HepG2 (cell line): ENCODE data around the gene MARS1. TPM values are rescaled to one million over a fixed set of nuclear protein-coding genes. Genes with fewer than 3 reads are reported as not detected.

Experiments
- ATAC-seq: fragments of 200-7000 bp; cut with Tn5 transposase; 3 replicates; pipeline ENCODE4 v1.9.1; 2020; ENCODE audit warnings: mild to moderate bottlenecking, moderate library complexity
- BruUV-seq: library from RNA; stranded (reverse); fragments of 400-500 nt; replicated peaks from 2 replicates; lab custom pipeline; 2021; lab: Mats Ljungman, UMichigan
- CTCF ChIA-PET: fragments of 300-600 bp; formaldehyde crosslinking; extraction: SDS; loops from one replicate; lab custom pipeline; 2021; ENCODE audit warnings: low total read pairs, inconsistent platforms, low intra/inter-chr PET ratio; lab: Yijun Ruan, JAX
- POLR2A ChIA-PET: fragments of 350-600 bp; sonication (Branson Sonifier 250); formaldehyde crosslinking; loops from one replicate; lab custom pipeline; 2020; ENCODE audit warnings: antibody characterized with exemption, inconsistent platforms; lab: Yijun Ruan, JAX
- DNase-seq: peaks from one replicate; pipeline ENCODE4 v3.0.0-alpha.2; 2015; ENCODE audit warnings: low spot score
- FAIRE-seq: peaks from 3 replicates; lab custom pipeline; 2011; peaks lifted over from hg19 to GRCh38; lab: Jason Lieb, UNC
- H2AFZ ChIP-seq: one replicate; pipeline ENCODE4 v1.6.1; 2011; ENCODE audit warnings: low read length, inconsistent platforms
- H3K27ac ChIP-seq: fragments of 300-600 bp; 3 replicates; pipeline ENCODE4 v1.8.0; 2011; ENCODE audit warnings: mixed run types, mild to moderate bottlenecking, mixed read lengths, low read length, inconsistent platforms; ENCODE audit not compliant: insufficient read depth; ENCODE audit errors: extremely low read length
- H3K27me3 ChIP-seq, 2 experiments: fragments of 200-600 bp in 1 of 2; 2 replicates in 1 of 2; 3 replicates in 1 of 2; pipeline versions ENCODE4 v1.6.0 to v1.8.0; 2011; ENCODE audit warnings: low read length in 2 of 2, mild to moderate bottlenecking in 2 of 2, moderate library complexity in 2 of 2, inconsistent platforms in 1 of 2; ENCODE audit not compliant: insufficient read depth in 2 of 2, control insufficient read depth in 1 of 2
- H3K36me3 ChIP-seq, 2 experiments: fragments of 200-600 bp in 1 of 2; replicated peaks in 1 of 2; 2 replicates in 1 of 2; 3 replicates in 1 of 2; pipeline versions ENCODE4 v1.5.1 to v1.8.0; 2011; ENCODE audit warnings: low read length in 2 of 2, inconsistent platforms in 1 of 2; ENCODE audit not compliant: insufficient read depth in 2 of 2, control insufficient read depth in 1 of 2
- H3K4me1 ChIP-seq: 2 replicates; pipeline ENCODE4 v1.5.1; 2012; ENCODE audit warnings: low read length, inconsistent platforms; ENCODE audit not compliant: insufficient read depth
- H3K4me2 ChIP-seq: 2 replicates; pipeline ENCODE4 v1.6.0; 2011; ENCODE audit warnings: low read depth, low read length, inconsistent platforms
- H3K4me3 ChIP-seq, 3 experiments: fragments of 200-600 bp in 1 of 3; sonication (generic), shearing (Covaris generic) in 1 of 3; replicated peaks in 1 of 3; 2 replicates each; pipeline ENCODE4 v1.5.1; 2011 to 2016; ENCODE audit warnings: low read length in 3 of 3, inconsistent platforms in 2 of 3, low read depth in 2 of 3, mild to moderate bottlenecking in 2 of 3, control low read depth in 1 of 3, mixed read lengths in 1 of 3; ENCODE audit not compliant: insufficient read depth in 1 of 3
- H3K79me2 ChIP-seq: one replicate; pipeline ENCODE4 v1.6.1; 2011; ENCODE audit warnings: low read length, inconsistent platforms; ENCODE audit not compliant: insufficient read depth
- H3K9ac ChIP-seq: 2 replicates; pipeline ENCODE4 v1.6.0; 2011; ENCODE audit warnings: mild to moderate bottlenecking, low read depth, low read length, inconsistent platforms; ENCODE audit not compliant: insufficient read depth
- H3K9me3 ChIP-seq: 2 replicates; pipeline ENCODE4 v1.5.1; 2012; ENCODE audit warnings: mild to moderate bottlenecking, low read length
- H4K20me1 ChIP-seq: 2 replicates; pipeline ENCODE4 v1.6.0; 2011; ENCODE audit warnings: inconsistent platforms, mild to moderate bottlenecking, low read length, moderate library complexity; ENCODE audit not compliant: insufficient read depth
- GTF2F1 ChIP-seq: fragments of 150-350 bp; IDR thresholded peaks from 2 replicates; pipeline ENCODE4 v1.6.1; 2014; ENCODE audit warnings: low read length
- HOXA3 ChIP-seq: sonication (generic); formaldehyde crosslinking; IDR thresholded peaks from 2 replicates; pipeline ENCODE4 v1.5.0; 2020; ENCODE audit warnings: missing genetic modification reagents
- KAT7 ChIP-seq: IDR thresholded peaks from 2 replicates; pipeline ENCODE4 v1.6.1; 2018; ENCODE audit warnings: borderline replicate concordance, missing compliant biosample characterization
- THYN1 ChIP-seq: sonication (generic); formaldehyde crosslinking; IDR thresholded peaks from 2 replicates; pipeline ENCODE4 v1.8.1; 2023; ENCODE audit warnings: low read depth, mild to moderate bottlenecking, moderate library complexity, missing genetic modification reagents, borderline replicate concordance
- U2AF2 ChIP-seq: fragments of 200-400 bp; formaldehyde crosslinking; IDR thresholded peaks from 2 replicates; pipeline ENCODE4 v1.6.1; 2017; ENCODE audit warnings: low read depth, mild to moderate bottlenecking, low read length
- ZNF30 ChIP-seq: sonication (generic); formaldehyde crosslinking; IDR thresholded peaks from 2 replicates; pipeline ENCODE4 v1.5.0; 2020; ENCODE audit warnings: mild to moderate bottlenecking, missing genetic modification reagents
- ZNF615 ChIP-seq: sonication (generic); formaldehyde crosslinking; IDR thresholded peaks from 2 replicates; pipeline ENCODE4 v1.5.0; 2020; ENCODE audit warnings: mild to moderate bottlenecking, missing genetic modification reagents, borderline replicate concordance
- ZNF746 ChIP-seq: sonication (generic); formaldehyde crosslinking; IDR thresholded peaks from 2 replicates; pipeline ENCODE4 v1.8.0; 2022; ENCODE audit warnings: mild to moderate bottlenecking, missing genetic modification reagents
- WGBS: methylation state at CpG from one replicate; pipeline ENCODE4 v1.1.6; 2017; ENCODE audit warnings: low lambda C conversion rate; 5-methylcytosine and 5-hydroxymethylcytosine counted together
- in situ Hi-C: cut with HindIII; loops from 2 replicates; pipeline ENCODE4 v1.10.0; 2017; ENCODE audit warnings: low pct_unique_long_range_greater_than_20kb; ENCODE audit not compliant: extremely low pct_ligation_motif_present
- intact Hi-C: fragments of 100-400 bp; cut with micrococcal nuclease; formaldehyde crosslinking; loops from one replicate; pipeline ENCODE4 v1.10.0; 2022; ENCODE audit not compliant: unreplicated experiment
- polyA plus RNA-seq, 8 experiments: library from polyadenylated mRNA; depleted of rRNA in 3 of 8; stranded (reverse) in 7 of 8; unstranded in 1 of 8; fragments of >200 nt; fragmentation: Illumina TruSeq in 4 of 8; extraction: Trizol in 4 of 8; gene quantifications; 2 replicates each; pipeline versions ENCODE4 v1.2.1 to v1.2.3, GENCODE V29; 2011 to 2016; ENCODE audit warnings: low read depth in 4 of 8, missing spikeins in 1 of 8, mixed read lengths in 1 of 8; ENCODE audit not compliant: insufficient read depth in 1 of 8
- total RNA-seq, 5 experiments: library from RNA; depleted of rRNA; stranded (reverse); fragments of >200 nt; fragmentation: Illumina TruSeq; extraction: Trizol; gene quantifications; 2 replicates each; pipeline ENCODE4 v1.2.3, GENCODE V29; 2016; ENCODE audit warnings: low read depth in 1 of 5
- TF ChIP-seq, protein P1 (sequence below): sonication (generic); formaldehyde crosslinking; IDR thresholded peaks from 2 replicates; pipeline ENCODE4 v1.4.0; 2020; ENCODE audit warnings: missing genetic modification reagents
- TF ChIP-seq, protein P2 (sequence below): sonication (generic); formaldehyde crosslinking; IDR thresholded peaks from 2 replicates; pipeline ENCODE4 v1.4.0; 2020; ENCODE audit warnings: missing genetic modification reagents
- TF ChIP-seq, protein P3 (sequence below): sonication (generic); formaldehyde crosslinking; IDR thresholded peaks from 2 replicates; pipeline ENCODE4 v1.8.1; 2023; ENCODE audit warnings: mild to moderate bottlenecking, moderate library complexity, missing genetic modification reagents

MARS1 gene
- total and polyA plus RNA-seq, 2 of the 13 experiments (the other 11 are each of a cell fraction or from before 2014, with no cell fraction given), result 115 to 181 TPM

- H2AFZ ChIP-seq, result no peak overlapping the region
- BruUV-seq, result no TSS peak
- TF ChIP-seq KAT7 (CRISPR knock-in tag), result no peak
- TF ChIP-seq THYN1 (CRISPR knock-in tag), result no peak
- TF ChIP-seq, protein P1, sequence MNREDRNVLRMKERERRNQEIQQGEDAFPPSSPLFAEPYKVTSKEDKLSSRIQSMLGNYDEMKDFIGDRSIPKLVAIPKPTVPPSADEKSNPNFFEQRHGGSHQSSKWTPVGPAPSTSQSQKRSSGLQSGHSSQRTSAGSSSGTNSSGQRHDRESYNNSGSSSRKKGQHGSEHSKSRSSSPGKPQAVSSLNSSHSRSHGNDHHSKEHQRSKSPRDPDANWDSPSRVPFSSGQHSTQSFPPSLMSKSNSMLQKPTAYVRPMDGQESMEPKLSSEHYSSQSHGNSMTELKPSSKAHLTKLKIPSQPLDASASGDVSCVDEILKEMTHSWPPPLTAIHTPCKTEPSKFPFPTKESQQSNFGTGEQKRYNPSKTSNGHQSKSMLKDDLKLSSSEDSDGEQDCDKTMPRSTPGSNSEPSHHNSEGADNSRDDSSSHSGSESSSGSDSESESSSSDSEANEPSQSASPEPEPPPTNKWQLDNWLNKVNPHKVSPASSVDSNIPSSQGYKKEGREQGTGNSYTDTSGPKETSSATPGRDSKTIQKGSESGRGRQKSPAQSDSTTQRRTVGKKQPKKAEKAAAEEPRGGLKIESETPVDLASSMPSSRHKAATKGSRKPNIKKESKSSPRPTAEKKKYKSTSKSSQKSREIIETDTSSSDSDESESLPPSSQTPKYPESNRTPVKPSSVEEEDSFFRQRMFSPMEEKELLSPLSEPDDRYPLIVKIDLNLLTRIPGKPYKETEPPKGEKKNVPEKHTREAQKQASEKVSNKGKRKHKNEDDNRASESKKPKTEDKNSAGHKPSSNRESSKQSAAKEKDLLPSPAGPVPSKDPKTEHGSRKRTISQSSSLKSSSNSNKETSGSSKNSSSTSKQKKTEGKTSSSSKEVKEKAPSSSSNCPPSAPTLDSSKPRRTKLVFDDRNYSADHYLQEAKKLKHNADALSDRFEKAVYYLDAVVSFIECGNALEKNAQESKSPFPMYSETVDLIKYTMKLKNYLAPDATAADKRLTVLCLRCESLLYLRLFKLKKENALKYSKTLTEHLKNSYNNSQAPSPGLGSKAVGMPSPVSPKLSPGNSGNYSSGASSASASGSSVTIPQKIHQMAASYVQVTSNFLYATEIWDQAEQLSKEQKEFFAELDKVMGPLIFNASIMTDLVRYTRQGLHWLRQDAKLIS (CRISPR knock-in tag), result no peak
- no peak for TF ChIP-seq ZNF746
- no peak for TF ChIP-seq ZNF615 (CRISPR knock-in tag)
- TF ChIP-seq HOXA3 (CRISPR knock-in tag), result no peak
- no peak for TF ChIP-seq U2AF2
- TF ChIP-seq ZNF30 (CRISPR knock-in tag), result no peak
- TF ChIP-seq, protein P2, sequence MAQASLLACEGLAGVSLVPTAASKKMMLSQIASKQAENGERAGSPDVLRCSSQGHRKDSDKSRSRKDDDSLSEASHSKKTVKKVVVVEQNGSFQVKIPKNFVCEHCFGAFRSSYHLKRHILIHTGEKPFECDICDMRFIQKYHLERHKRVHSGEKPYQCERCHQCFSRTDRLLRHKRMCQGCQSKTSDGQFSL, result no peak
- TF ChIP-seq, protein P3, sequence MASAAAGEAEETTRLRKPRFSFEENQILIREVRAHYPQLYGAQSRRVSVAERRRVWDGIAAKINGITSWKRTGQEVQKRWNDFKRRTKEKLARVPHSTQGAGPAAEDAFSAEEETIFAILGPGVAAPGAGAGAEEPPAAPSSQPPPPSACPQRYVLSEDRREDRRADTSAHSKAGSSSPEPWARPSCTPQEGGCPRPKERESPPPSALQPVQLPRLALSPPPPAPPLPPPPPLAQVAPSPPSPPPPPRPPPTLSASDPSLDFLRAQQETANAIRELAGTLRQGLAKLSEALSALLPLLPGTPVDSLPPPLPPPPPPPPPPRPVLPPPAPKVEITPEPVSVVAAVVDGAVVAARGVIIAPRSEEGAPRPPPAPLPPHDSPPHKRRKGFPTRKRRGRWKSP (CRISPR knock-in tag), result no peak
- no peak for TF ChIP-seq GTF2F1
- TF ChIP-seq, all 625 proteins: peak for 0
- no peak overlapping the region for H3K4me3 ChIP-seq
- no peak for FAIRE-seq
- no peaks in the 10 kb centered on the region for H3K36me3 ChIP-seq
- ChIA-PET POLR2A (no interaction called here), CTCF (no interaction called here)
- H3K9me3 ChIP-seq, result no peaks in the 10 kb centered on the region
- no peaks in the 10 kb centered on the region for H4K20me1 ChIP-seq
- no peak for DNase-seq
- in situ Hi-C loops (no loop called here), intact Hi-C loops (no loop called here)
- H3K4me2 ChIP-seq, result no peak overlapping the region
- WGBS, result 80% methylated on average over 1 of the region's 1 CpG
- no peak overlapping the region for H3K27ac ChIP-seq
- no peaks in the 10 kb centered on the region for H3K79me2 ChIP-seq
- peaks cover 27% of the 10 kb centered on the region for H3K4me1 ChIP-seq
- ATAC-seq, result no peak
- no peak overlapping the region for H3K9ac ChIP-seq
- H3K27me3 ChIP-seq, result no peaks in the 10 kb centered on the region
Measured at GRCh38 chr12:57438400-57438799, 49.5 kb upstream of the MARS1 start.
